ENCODE results near the gene FMN2.

Gene FMN2

GRCh38 chr1:240387051-240387450 lies 295.4 kb downstream of the FMN2 start:
- H3K4me3 ChIP-seq (ENCODE audit: low read depth, low read length) = no peak overlapping the region
- no peak for DNase-seq (ENCODE audit: low read depth)
- no peak for TF ChIP-seq CTCF (IDR thresholded peaks at IDR 0.05; ENCODE audit: control insufficient read depth, extremely low read depth, insufficient read depth)

- no peak overlapping the region for H3K4me3 ChIP-seq (ENCODE audit: low read depth, low read length)
- DNase-seq (ENCODE audit: low read depth) = no peak
- no peak for TF ChIP-seq CTCF (IDR thresholded peaks at IDR 0.05; ENCODE audit: control insufficient read depth, extremely low read depth, insufficient read depth)
Measured at GRCh38 chr1:240391660-240392260, 300.1 kb downstream of the FMN2 start.

- TF ChIP-seq CTCF (IDR thresholded peaks at IDR 0.05; ENCODE audit: control insufficient read depth, extremely low read depth, insufficient read depth) = no peak
- H3K4me3 ChIP-seq (ENCODE audit: low read depth, low read length) = no peak overlapping the region
- DNase-seq (ENCODE audit: low read depth) = no peak
Measured at GRCh38 chr1:240394353-240394752, 302.7 kb downstream of the FMN2 start.

- no peak for DNase-seq (ENCODE audit: low read depth)
- no peak for TF ChIP-seq CTCF (IDR thresholded peaks at IDR 0.05; ENCODE audit: control insufficient read depth, extremely low read depth, insufficient read depth)
- no peak overlapping the region for H3K4me3 ChIP-seq (ENCODE audit: low read depth, low read length)
Measured at GRCh38 chr1:240395336-240395735, 303.7 kb downstream of the FMN2 start.

GRCh38 chr1:240399381-240399780 lies 307.7 kb downstream of the FMN2 start:
- TF ChIP-seq CTCF (IDR thresholded peaks at IDR 0.05; ENCODE audit: control insufficient read depth, extremely low read depth, insufficient read depth) = no peak
- H3K4me3 ChIP-seq (ENCODE audit: low read depth, low read length) = no peak overlapping the region
- no peak for DNase-seq (ENCODE audit: low read depth)

- TF ChIP-seq CTCF (IDR thresholded peaks at IDR 0.05; ENCODE audit: control insufficient read depth, extremely low read depth, insufficient read depth) = no peak
- H3K4me3 ChIP-seq (ENCODE audit: low read depth, low read length) = no peak overlapping the region
- DNase-seq (ENCODE audit: low read depth) = no peak
Measured at GRCh38 chr1:240401731-240402130, 310.0 kb downstream of the FMN2 start.

GRCh38 chr1:240402326-240402725 lies 310.6 kb downstream of the FMN2 start:
- H3K4me3 ChIP-seq (ENCODE audit: low read depth, low read length) = no peak overlapping the region
- no peak for DNase-seq (ENCODE audit: low read depth)
- no peak for TF ChIP-seq CTCF (IDR thresholded peaks at IDR 0.05; ENCODE audit: control insufficient read depth, extremely low read depth, insufficient read depth)

Data from LNCaP clone FGC (cell line).